Stimulated activated CD8-positive, alpha-beta memory T cell treated with anti-CD3 and anti-CD28 coated beads, Interleukin-4, amount 100 ng/mL, for 48 hours (primary cell): ENCODE results near the gene LITAFD.
A peak's percentile ranks its signal among the peaks of the same experiment; 100 is the strongest.
"Not testable (repeated sequence)": the region's sequence is repeated elsewhere in the genome, so short reads cannot be mapped to it uniquely, and the experiment has no call there.

Experiments used
- DNase-seq: peaks from one replicate; pipeline ENCODE4 v3.0.0-alpha.2; 2020

The LITAFD gene

GRCh38 chr16:8882041-8882617, at the start of gene LITAFD:
Gene LITAFD (plus strand): TSS chr16:8882351. CDS start chr16:8884356, 2,005 bp downstream.
- DNase-seq = no peak

- DNase-seq = no peak
These were observed 49.4 kb upstream of the LITAFD start for GRCh38 chr16:8832717-8833105.

- DNase-seq = not testable (repeated sequence)
These were observed 45.4 kb upstream of the LITAFD start for GRCh38 chr16:8836797-8837196.

GRCh38 chr16:8837594-8837993, 44.6 kb upstream of the LITAFD start:
- DNase-seq = not testable (repeated sequence)

- not testable (repeated sequence) for DNase-seq
These were observed 40.1 kb upstream of the LITAFD start for GRCh38 chr16:8842016-8842415.

GRCh38 chr16:8843296-8843695, 38.9 kb upstream of the LITAFD start:
- DNase-seq = not testable (repeated sequence)

GRCh38 chr16:8845699-8846298, 36.4 kb upstream of the LITAFD start:
- no peak for DNase-seq

GRCh38 chr16:8846401-8846932, 35.7 kb upstream of the LITAFD start:
- no peak for DNase-seq

GRCh38 chr16:8847145-8847544, 35.0 kb upstream of the LITAFD start:
- DNase-seq = no peak

GRCh38 chr16:8847623-8848022, 34.5 kb upstream of the LITAFD start:
- no peak for DNase-seq

GRCh38 chr16:8848231-8848938, 33.8 kb upstream of the LITAFD start:
- DNase-seq = no peak

- peak; percentile 23 for DNase-seq
These were observed 33.2 kb upstream of the LITAFD start for GRCh38 chr16:8848939-8849391.

- no peak for DNase-seq
These were observed 32.6 kb upstream of the LITAFD start for GRCh38 chr16:8849411-8850011.

GRCh38 chr16:8850279-8850885, 31.8 kb upstream of the LITAFD start:
- peak; percentile 26 for DNase-seq

- no peak for DNase-seq
These were observed 30.3 kb upstream of the LITAFD start for GRCh38 chr16:8851761-8852403.

GRCh38 chr16:8852534-8852933, 29.6 kb upstream of the LITAFD start:
- no peak for DNase-seq

- DNase-seq = no peak
These were observed 29.0 kb upstream of the LITAFD start for GRCh38 chr16:8853150-8853549.

- DNase-seq = peak; percentile 28
These were observed 28.5 kb upstream of the LITAFD start for GRCh38 chr16:8853611-8854010.

- DNase-seq = peak; percentile 4
These were observed 27.7 kb upstream of the LITAFD start for GRCh38 chr16:8854298-8854948.

GRCh38 chr16:8855051-8855786, 26.9 kb upstream of the LITAFD start:
- DNase-seq = no peak

- no peak for DNase-seq
These were observed 26.2 kb upstream of the LITAFD start for GRCh38 chr16:8855972-8856371.
